Measurements from ENCODE around the gene RELN.

RELN gene

DNA sequence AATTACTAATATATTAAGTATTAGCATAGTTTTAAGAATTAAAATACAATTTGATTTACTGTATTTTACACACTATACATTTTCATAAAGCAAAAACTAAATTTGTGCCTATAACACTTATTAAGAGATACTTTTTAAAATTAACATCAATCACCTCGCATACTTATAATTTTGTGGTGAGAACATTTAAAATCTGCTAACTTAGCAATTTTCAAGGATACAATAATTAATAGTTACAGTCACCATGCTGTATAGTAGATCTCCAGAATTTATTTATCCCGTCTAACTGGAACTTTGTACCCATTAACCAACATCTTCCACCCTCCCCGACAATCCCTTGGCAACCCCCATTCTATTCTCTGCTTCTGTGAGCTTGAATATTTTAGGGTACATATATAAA is 47.5 kb downstream of the RELN start:
- Histone ChIP-seq H3K36me3 (ENCODE audit: insufficient read depth, low read length) (no peaks in the 10 kb centered on the region), H3K9ac (ENCODE audit: low read depth, low read length) (no peak overlapping the region), H3K4me1 (ENCODE audit: insufficient read depth, low read length) (no peaks in the 10 kb centered on the region), H3K9me3 (ENCODE audit: control insufficient read depth, insufficient read depth, low read length) (no peaks in the 10 kb centered on the region)

DNA sequence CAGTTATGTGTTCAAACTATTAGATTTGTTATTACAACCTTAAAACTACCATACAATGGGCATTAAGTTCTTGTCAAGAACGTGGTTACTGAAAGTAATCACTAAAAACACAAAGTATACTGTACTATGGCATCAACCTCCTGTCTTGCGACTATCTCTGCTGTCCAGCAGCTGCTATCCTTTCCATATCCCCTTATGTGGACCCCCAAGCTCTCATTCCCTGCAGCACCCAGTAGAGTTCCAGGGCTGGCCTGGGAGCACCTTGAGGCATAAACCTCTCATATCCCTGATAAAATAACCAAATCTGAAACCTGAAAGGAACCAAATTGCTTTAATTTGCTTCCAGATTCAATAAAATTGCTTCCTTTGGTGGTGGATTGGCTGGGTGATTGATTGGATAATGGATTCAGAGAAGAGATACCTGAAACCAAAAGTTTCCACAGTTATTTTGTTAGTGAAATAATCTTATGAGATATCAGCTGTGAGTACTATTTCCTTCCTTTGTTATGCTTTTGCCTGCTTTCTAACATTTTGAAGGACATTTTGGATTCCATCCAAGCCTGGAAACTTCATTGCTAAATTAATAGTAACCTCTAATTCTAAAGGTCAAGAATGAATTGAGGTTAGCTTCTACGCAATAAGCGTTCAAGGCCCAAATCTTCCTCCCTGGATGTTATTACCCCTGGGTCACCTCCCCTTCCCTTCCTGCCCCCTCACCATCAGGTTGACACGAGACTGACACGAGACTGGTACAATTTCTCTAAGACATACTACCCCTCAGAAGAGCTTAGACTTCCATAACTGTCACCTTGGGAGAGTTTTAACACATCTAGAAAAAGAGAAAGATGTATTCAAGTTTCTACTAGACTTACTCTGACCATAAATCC is 48.8 kb downstream of the RELN start:
- Histone ChIP-seq H3K9ac (ENCODE audit: low read depth, low read length) (no peak overlapping the region), H3K4me1 (ENCODE audit: insufficient read depth, low read length) (no peaks in the 10 kb centered on the region), H3K9me3 (ENCODE audit: control insufficient read depth, insufficient read depth, low read length) (no peaks in the 10 kb centered on the region), H3K36me3 (ENCODE audit: insufficient read depth, low read length) (no peaks in the 10 kb centered on the region)

DNA sequence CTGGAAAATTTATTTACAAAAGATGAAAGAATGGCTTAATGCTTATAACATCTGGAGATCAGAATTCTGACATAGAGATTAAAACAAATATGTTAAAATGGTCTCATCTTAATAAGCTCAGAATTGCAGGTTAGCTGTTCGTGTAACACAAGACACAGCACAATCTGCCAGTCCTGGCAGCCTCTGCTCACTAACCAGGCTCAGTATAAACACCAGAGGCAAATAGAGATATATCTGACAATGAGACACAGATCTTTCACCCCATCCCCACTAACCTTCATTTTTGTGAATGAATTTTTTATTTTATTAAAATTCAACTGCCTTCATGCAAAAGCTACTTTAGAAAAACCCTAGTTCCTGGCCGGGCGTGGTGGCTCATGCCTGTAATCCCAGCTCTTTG is 51.8 kb downstream of the RELN start:
- Histone ChIP-seq H3K9me3 (ENCODE audit: control insufficient read depth, insufficient read depth, low read length) (no peaks in the 10 kb centered on the region), H3K4me1 (ENCODE audit: insufficient read depth, low read length) (no peaks in the 10 kb centered on the region), H3K36me3 (ENCODE audit: insufficient read depth, low read length) (no peaks in the 10 kb centered on the region), H3K9ac (ENCODE audit: low read depth, low read length) (no peak overlapping the region)

DNA sequence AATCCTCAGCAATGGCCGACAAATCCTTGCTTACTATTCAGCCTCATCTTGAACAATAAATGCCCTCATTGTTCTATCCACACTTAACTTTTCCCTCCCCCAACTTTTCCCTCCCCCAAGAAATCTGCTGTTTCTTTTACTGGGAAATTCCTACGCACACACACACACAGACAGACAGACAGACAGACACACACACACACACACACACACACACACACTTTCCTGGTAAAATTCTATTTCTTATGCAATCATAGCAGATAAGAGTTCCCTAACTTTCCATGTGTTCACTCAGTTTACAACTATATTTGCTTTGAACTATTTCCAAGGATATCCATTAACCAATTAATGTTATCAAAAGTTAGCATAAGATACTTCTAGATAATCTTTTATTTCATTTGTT is 52.9 kb downstream of the RELN start:
- Histone ChIP-seq H3K9me3 (ENCODE audit: control insufficient read depth, insufficient read depth, low read length) (no peaks in the 10 kb centered on the region), H3K9ac (ENCODE audit: low read depth, low read length) (no peak overlapping the region), H3K4me1 (ENCODE audit: insufficient read depth, low read length) (no peaks in the 10 kb centered on the region), H3K36me3 (ENCODE audit: insufficient read depth, low read length) (no peaks in the 10 kb centered on the region)

DNA sequence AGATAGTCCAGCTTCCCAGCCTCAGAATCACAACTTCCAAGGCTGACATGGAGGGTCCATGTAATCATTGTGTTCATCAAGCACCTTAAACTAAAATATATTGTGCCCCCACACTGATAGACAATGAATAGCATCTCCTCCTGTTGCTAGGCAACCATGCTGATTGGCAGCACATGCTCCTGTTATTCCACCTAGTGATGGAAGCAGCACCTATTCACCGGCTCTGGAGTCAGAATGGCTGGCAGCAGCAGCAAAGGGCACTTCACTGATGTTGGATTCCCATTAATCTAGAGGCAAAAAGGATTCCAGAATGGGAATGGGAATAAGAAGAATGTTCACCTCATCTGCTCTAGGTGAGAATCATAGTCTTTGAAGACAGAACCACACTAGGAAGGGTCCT is 55.0 kb downstream of the RELN start:
- H3K9ac ChIP-seq (ENCODE audit: low read depth, low read length) = no peak overlapping the region
- no peaks in the 10 kb centered on the region for H3K4me1 ChIP-seq (ENCODE audit: insufficient read depth, low read length)
- H3K9me3 ChIP-seq (ENCODE audit: control insufficient read depth, insufficient read depth, low read length) = no peaks in the 10 kb centered on the region

DNA sequence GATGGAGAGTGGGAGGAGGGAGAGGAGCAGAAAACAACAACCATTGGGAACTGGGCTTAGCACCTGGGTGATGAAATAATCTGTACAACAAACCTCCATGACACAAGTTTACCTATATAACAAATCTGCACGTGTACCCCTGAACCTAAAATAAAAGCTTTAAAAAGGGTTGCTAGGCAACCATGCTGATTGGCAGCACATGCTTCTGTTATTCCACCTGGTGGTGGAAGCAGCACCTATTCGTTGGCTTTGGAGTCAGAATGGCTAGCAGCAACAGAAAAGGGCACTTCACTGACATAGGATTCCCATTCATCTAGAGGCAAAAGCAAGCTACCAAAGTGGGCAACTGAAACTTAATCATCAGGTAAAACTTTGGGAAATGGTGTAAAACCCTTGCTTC is 57.1 kb downstream of the RELN start:
- Histone ChIP-seq H3K36me3 (ENCODE audit: insufficient read depth, low read length) (no peaks in the 10 kb centered on the region), H3K4me1 (ENCODE audit: insufficient read depth, low read length) (no peaks in the 10 kb centered on the region), H3K9ac (ENCODE audit: low read depth, low read length) (no peak overlapping the region), H3K9me3 (ENCODE audit: control insufficient read depth, insufficient read depth, low read length) (no peaks in the 10 kb centered on the region)

More for the DNA sequence above, 55.0 kb downstream of the RELN start:
- no peaks in the 10 kb centered on the region for H3K36me3 ChIP-seq (ENCODE audit: insufficient read depth, low read length)

DNA sequence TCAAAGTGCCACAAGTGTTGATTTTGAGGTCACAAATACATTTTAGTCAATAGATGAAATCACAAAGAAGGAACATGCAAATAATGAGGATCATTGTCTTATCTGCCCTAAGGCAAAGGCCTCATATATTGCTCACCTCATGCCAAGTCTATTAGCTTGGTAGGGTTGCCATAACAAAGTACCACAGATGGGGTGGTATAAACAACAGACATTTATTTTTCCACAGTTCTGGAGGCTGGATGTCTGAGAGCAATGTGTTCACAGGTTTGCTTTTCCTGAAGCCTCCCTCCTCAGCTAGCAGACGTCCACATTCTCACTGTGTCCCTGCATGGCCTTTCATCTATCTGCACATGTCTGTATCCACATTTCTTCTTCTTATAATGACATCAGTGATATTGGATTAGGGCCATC is 59.6 kb downstream of the RELN start:
- Histone ChIP-seq H3K36me3 (ENCODE audit: insufficient read depth, low read length) (no peaks in the 10 kb centered on the region), H3K9me3 (ENCODE audit: control insufficient read depth, insufficient read depth, low read length) (no peaks in the 10 kb centered on the region), H3K9ac (ENCODE audit: low read depth, low read length) (no peak overlapping the region), H3K4me1 (ENCODE audit: insufficient read depth, low read length) (no peaks in the 10 kb centered on the region)

DNA sequence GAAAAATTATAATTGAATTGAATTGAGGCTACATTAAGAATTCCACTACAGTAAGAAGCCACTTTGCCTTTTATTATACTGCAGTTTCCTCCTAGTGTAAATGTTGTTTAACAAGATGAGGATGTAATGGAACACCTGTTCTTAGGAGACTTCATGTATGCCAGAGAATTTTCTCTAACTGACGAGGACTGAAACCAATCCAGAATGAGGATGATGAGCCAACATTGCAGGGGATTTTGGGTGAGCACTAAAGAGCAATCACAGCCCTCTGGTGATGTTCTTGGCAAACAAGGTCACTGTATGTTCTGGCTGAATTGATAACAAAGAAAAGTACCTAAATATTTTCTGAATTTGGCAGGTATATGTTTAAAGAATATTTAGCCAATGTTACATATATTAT is 60.9 kb downstream of the RELN start:
- H3K9me3 ChIP-seq (ENCODE audit: control insufficient read depth, insufficient read depth, low read length) = no peaks in the 10 kb centered on the region
- H3K4me1 ChIP-seq (ENCODE audit: insufficient read depth, low read length) = no peaks in the 10 kb centered on the region
- no peaks in the 10 kb centered on the region for H3K36me3 ChIP-seq (ENCODE audit: insufficient read depth, low read length)
- H3K9ac ChIP-seq (ENCODE audit: low read depth, low read length) = no peak overlapping the region

DNA sequence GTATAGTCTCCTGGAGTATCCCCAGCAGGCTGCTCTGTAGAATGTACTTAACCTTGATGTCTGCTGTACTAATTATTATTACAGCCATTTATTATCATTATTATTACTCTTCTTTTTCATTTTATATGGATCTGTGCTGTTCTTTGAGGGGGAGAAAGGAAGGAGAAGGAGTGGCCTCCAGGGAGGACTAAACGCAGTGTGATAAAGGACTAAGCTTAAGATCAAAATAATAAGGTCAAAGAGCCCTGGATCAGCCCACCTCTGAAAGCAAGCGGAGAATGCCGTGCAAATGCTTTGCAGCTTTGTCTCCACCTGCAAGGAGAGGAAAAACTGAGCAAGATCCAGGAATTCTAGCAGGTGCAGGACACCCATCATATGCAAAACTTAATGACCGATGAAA is 65.3 kb downstream of the RELN start:
- no peak overlapping the region for H3K9ac ChIP-seq (ENCODE audit: low read depth, low read length)
- H3K9me3 ChIP-seq (ENCODE audit: control insufficient read depth, insufficient read depth, low read length) = no peaks in the 10 kb centered on the region
- no peaks in the 10 kb centered on the region for H3K4me1 ChIP-seq (ENCODE audit: insufficient read depth, low read length)
- H3K36me3 ChIP-seq (ENCODE audit: insufficient read depth, low read length) = no peaks in the 10 kb centered on the region

DNA sequence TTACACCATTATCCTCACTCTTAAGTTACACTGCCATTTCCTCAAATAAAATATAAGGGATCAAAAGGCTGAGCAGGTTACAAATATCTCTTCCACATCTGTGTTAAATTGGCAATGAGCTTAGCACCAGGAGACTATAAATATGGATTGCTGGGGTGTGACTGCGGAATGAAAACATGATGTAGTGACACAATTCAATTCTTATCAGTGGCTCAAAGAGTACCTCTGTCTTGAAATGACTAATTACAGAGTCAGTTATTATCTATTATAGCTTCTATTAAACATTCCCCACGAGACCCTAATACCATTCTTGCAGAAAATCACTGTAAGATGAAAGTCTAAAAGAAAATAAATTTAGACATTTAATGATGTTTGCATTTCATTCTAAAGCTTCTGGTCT is 67.1 kb downstream of the RELN start:
- no peak overlapping the region for H3K9ac ChIP-seq (ENCODE audit: low read depth, low read length)
- no peaks in the 10 kb centered on the region for H3K9me3 ChIP-seq (ENCODE audit: control insufficient read depth, insufficient read depth, low read length)

DNA sequence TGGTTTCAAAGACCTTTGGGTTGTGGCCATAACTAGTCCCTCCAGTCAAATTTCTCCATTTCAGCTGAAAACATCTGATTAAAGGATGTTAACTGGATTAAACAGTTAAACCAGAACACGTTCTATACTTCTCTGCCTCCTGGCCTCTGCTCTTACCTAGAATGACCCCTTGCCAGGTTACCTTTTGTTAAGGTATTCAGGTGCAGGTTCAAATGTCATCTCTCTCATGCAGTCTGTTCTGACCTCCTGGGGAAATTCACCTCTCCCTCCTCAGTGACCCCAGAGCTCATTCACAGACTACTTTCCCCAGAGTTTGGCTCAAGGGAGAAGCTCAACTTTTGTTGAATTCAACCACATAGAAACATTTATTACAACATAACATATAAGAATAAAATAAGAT is 67.8 kb downstream of the RELN start:
- H3K9ac ChIP-seq (ENCODE audit: low read depth, low read length) = no peak overlapping the region
- H3K36me3 ChIP-seq (ENCODE audit: insufficient read depth, low read length) = no peaks in the 10 kb centered on the region
- no peaks in the 10 kb centered on the region for H3K4me1 ChIP-seq (ENCODE audit: insufficient read depth, low read length)
- H3K9me3 ChIP-seq (ENCODE audit: control insufficient read depth, insufficient read depth, low read length) = no peaks in the 10 kb centered on the region

More for the DNA sequence above, 67.1 kb downstream of the RELN start:
- Histone ChIP-seq H3K36me3 (ENCODE audit: insufficient read depth, low read length) (no peaks in the 10 kb centered on the region), H3K4me1 (ENCODE audit: insufficient read depth, low read length) (no peaks in the 10 kb centered on the region)

DNA sequence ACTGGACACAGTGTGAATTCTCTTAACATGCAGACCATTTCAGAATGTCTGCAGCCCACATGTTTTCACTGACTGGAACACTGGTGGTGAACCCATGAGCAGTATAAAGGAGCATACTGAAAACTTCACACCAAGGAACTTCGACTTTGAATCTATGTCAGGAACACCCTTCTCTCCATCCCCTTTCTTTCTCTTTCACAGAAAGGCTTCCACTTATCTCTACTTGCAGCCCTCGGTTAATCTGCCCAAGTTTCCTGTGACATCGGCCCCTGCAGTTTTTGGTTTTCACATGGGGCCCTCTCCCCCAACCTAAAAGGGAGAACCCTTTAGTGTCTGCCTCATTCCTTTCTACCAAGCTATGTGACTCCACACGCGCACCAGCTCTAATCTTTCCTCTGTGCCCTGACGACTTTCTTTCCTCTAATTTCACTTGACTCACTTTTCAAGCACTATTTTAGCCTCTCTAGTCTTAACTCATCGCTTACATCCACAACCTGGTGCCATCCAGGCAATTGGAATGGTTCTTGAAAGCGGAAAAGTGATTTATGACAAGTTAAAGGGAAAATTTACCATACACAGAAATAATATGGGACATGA is 70.1 kb downstream of the RELN start:
- Histone ChIP-seq H3K9me3 (ENCODE audit: control insufficient read depth, insufficient read depth, low read length) (no peaks in the 10 kb centered on the region), H3K9ac (ENCODE audit: low read depth, low read length) (no peak overlapping the region), H3K36me3 (ENCODE audit: insufficient read depth, low read length) (no peaks in the 10 kb centered on the region), H3K4me1 (ENCODE audit: insufficient read depth, low read length) (no peaks in the 10 kb centered on the region)

DNA sequence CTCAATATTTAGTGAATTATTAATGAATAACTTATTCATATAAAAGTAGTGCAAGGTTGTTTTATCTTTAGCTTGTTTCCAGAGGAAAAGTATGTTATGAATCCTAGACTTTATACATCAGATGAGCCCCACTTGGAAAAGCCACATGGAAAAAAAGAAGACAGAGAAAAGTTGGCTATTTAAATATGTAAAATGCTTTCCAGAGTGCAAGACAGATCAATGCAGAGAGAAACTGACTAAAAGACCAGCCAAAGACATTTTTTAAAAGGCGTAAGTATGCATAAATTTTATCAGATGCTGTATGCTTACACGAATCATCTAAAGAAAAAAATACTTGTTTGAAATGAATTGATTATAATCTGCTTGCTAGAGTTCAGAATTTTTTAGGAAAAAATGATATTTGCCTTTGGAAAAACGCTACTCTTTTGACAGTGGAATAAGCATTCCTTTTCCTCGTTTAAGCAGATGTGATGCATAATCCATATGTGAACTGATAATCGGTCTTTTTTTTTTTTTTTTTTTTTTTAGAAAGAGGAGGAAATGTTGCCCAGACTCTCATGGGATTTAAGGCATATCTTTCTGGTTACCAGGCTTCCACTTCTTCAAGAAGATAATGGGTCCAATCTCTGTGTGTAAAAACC is 70.7 kb downstream of the RELN start:
- no peak overlapping the region for H3K9ac ChIP-seq (ENCODE audit: low read depth, low read length)
- no peaks in the 10 kb centered on the region for H3K9me3 ChIP-seq (ENCODE audit: control insufficient read depth, insufficient read depth, low read length)
- no peaks in the 10 kb centered on the region for H3K4me1 ChIP-seq (ENCODE audit: insufficient read depth, low read length)
- H3K36me3 ChIP-seq (ENCODE audit: insufficient read depth, low read length) = no peaks in the 10 kb centered on the region

DNA sequence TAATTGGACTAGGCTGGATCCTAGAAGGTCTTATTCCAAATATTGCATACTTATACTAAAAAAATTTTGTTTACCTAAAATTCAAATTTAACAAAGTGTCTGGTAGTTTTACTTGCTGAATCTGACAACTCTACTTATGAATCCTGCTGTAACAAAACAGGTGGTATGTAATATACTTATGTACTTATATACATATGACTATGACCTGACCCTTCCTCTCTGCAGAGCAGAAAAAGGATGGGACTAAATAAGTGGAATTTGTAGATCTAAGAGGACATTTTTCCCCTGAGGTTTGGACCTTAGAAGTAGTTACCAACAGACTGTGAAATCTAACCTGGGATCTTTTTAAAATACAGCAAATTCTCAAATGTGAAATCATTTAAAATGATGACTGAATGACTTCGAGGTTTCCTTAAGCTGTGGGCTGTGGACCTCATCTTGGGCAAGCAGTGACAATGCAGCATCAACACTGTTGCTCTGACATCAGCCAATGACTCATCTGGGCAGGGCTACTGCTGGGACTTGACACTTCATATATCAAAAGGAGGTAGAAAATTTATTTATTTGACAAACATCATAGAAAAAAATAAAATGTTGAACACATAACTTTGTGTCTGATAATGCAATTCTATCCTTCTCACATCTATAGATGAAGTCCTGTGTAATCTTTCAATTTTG is 73.6 kb downstream of the RELN start:
- Histone ChIP-seq H3K36me3 (ENCODE audit: insufficient read depth, low read length) (no peaks in the 10 kb centered on the region), H3K9ac (ENCODE audit: low read depth, low read length) (no peak overlapping the region), H3K9me3 (ENCODE audit: control insufficient read depth, insufficient read depth, low read length) (no peaks in the 10 kb centered on the region), H3K4me1 (ENCODE audit: insufficient read depth, low read length) (no peaks in the 10 kb centered on the region)

Data from ES-I3 (cell line).